MCF 10A (cell line): Measurements from ENCODE around the gene SREBF2. TPM values are rescaled to one million over a fixed set of nuclear protein-coding genes. Genes with fewer than 3 reads are reported as not detected.
"Not testable (repeated sequence)": the region's sequence is repeated elsewhere in the genome, so short reads cannot be mapped to it uniquely, and the experiment has no call there.

ENCODE experiments used
- BruUV-seq: library from RNA; stranded (reverse); fragments of 400-500 nt; replicated peaks from 2 replicates; lab custom pipeline; 2021; lab: Mats Ljungman, UMichigan
- CTCF ChIA-PET: fragments of 300-600 bp; sonication (Branson Sonifier 250); formaldehyde crosslinking; extraction: SDS; loops from one replicate; lab custom pipeline; 2021; ENCODE audit warnings: antibody characterized with exemption, inconsistent platforms; lab: Yijun Ruan, JAX
- POLR2A ChIA-PET: fragments of 300-600, 350-650 bp; sonication (Branson Sonifier 250); formaldehyde crosslinking; extraction: SDS; loops from one replicate; lab custom pipeline; 2020; ENCODE audit warnings: antibody characterized with exemption, inconsistent platforms; lab: Yijun Ruan, JAX
- DNase-seq: peaks from one replicate; pipeline ENCODE4 v3.0.0-alpha.2; 2018; ENCODE audit not compliant: unreplicated experiment
- H3K27ac Mint-ChIP-seq: one replicate; pipeline ENCODE4 v1.8.0; 2022; ENCODE audit warnings: mild to moderate bottlenecking, low read depth, mixed read lengths; ENCODE audit not compliant: unreplicated experiment
- H3K27me3 Mint-ChIP-seq: one replicate; pipeline ENCODE4 v1.8.0; 2022; ENCODE audit warnings: mixed read lengths; ENCODE audit not compliant: insufficient read depth, unreplicated experiment
- H3K36me3 Mint-ChIP-seq: one replicate; pipeline ENCODE4 v1.8.0; 2022; ENCODE audit warnings: mild to moderate bottlenecking, moderate library complexity, mixed read lengths; ENCODE audit not compliant: insufficient read depth, unreplicated experiment
- H3K4me1 Mint-ChIP-seq: one replicate; pipeline ENCODE4 v1.8.0; 2022; ENCODE audit warnings: mixed read lengths; ENCODE audit not compliant: insufficient read depth, unreplicated experiment
- H3K4me3 Mint-ChIP-seq: one replicate; pipeline ENCODE4 v1.8.0; 2022; ENCODE audit warnings: mild to moderate bottlenecking, moderate library complexity, mixed read lengths; ENCODE audit not compliant: unreplicated experiment
- H3K9me3 Mint-ChIP-seq: one replicate; pipeline ENCODE4 v1.8.0; 2022; ENCODE audit warnings: mixed read lengths; ENCODE audit not compliant: unreplicated experiment
- CTCF ChIP-seq: fragments of 200-600 bp; IDR thresholded peaks from one replicate; pipeline ENCODE4 v1.8.0; 2022; ENCODE audit warnings: antibody characterized with exemption, mild to moderate bottlenecking; ENCODE audit not compliant: unreplicated experiment
- intact Hi-C: fragments of 100-400 bp; cut with micrococcal nuclease; formaldehyde crosslinking; loops from 2 replicates; pipeline ENCODE4 v1.14.1; 2022
- total RNA-seq: library from RNA; stranded (reverse); gene quantifications from 2 replicates; pipeline ENCODE4 v1.2.3, GENCODE V29; 2022

The SREBF2 gene
- total RNA-seq, 1 experiment from 2014 or later, result 104 TPM

GRCh38 chr22:41862530-41863266 lies 29.8 kb downstream of the SREBF2 start:
- ChIA-PET POLR2A (interaction anchor here (0.5 to 2.0 kb wide), 4 partner anchors 12 to 40 kb away, joined by 3 to 8 read pairs (median 3); partner anchors contain the start of gene SREBF2), CTCF (interaction anchor here (0.6 to 1.4 kb wide), 11 partner anchors 9 to 842 kb away, joined by 3 to 5 read pairs (median 4); no protein-coding TSS in a partner anchor)
- no TSS peak for BruUV-seq
- no peak for DNase-seq
- intact Hi-C loops, result no loop called here
- H3K27ac Mint-ChIP-seq, result peak overlapping the region; percentile 27
- no peaks in the 10 kb centered on the region for H3K27me3 Mint-ChIP-seq
- H3K36me3 Mint-ChIP-seq, result peaks cover 22% of the 10 kb centered on the region
- TF ChIP-seq CTCF, result no peak
- H3K4me1 Mint-ChIP-seq, result peaks cover 18% of the 10 kb centered on the region
- no peak overlapping the region for H3K4me3 Mint-ChIP-seq
- H3K9me3 Mint-ChIP-seq, result no peaks in the 10 kb centered on the region

GRCh38 chr22:41863472-41863871 lies 30.6 kb downstream of the SREBF2 start:
- peaks cover 26% of the 10 kb centered on the region for H3K36me3 Mint-ChIP-seq
- ChIA-PET CTCF (interaction anchor here (0.8 to 1.0 kb wide), 2 partner anchors 78 to 167 kb away, joined by 3 read pairs; no protein-coding TSS in a partner anchor), POLR2A (interaction anchor here (2.0 kb wide), 1 partner anchor 31 kb away, joined by 8 read pairs; the partner anchor contains the start of gene SREBF2)
- H3K27me3 Mint-ChIP-seq, result no peaks in the 10 kb centered on the region
- H3K27ac Mint-ChIP-seq, result peak overlapping the region; percentile 27
- H3K4me1 Mint-ChIP-seq, result peaks cover 12% of the 10 kb centered on the region
- no peaks in the 10 kb centered on the region for H3K9me3 Mint-ChIP-seq
- DNase-seq, result no peak
- TF ChIP-seq CTCF, result no peak
- no peak overlapping the region for H3K4me3 Mint-ChIP-seq
- BruUV-seq, result no TSS peak
- intact Hi-C loops, result no loop called here

GRCh38 chr22:41868556-41868955 lies 35.7 kb downstream of the SREBF2 start:
- Mint-ChIP-seq H3K4me3 (no peak overlapping the region), H3K27ac (no peak overlapping the region), H3K9me3 (no peaks in the 10 kb centered on the region), H3K4me1 (peaks cover 7% of the 10 kb centered on the region), H3K36me3 (peaks cover 74% of the 10 kb centered on the region), H3K27me3 (no peaks in the 10 kb centered on the region)
- ChIA-PET POLR2A (no interaction called here), CTCF (no interaction called here)
- intact Hi-C loops, result no loop called here
- no peak for DNase-seq
- BruUV-seq, result no TSS peak
- TF ChIP-seq CTCF, result no peak

GRCh38 chr22:41870081-41870480 lies 37.2 kb downstream of the SREBF2 start:
- H3K4me3 Mint-ChIP-seq, BruUV-seq, H3K27me3 Mint-ChIP-seq, DNase-seq, H3K4me1 Mint-ChIP-seq, intact Hi-C loops, CTCF ChIA-PET, POLR2A ChIA-PET, H3K9me3 Mint-ChIP-seq, H3K27ac Mint-ChIP-seq: not testable (repeated sequence)
- H3K36me3 Mint-ChIP-seq, result peaks cover 79% of the 10 kb centered on the region
